WI38 (cell line): ENCODE data around the gene TIMP1.

ENCODE experiments used
- H3K4me3 ChIP-seq: 2 replicates; pipeline ENCODE4 v1.5.1; 2011; ENCODE audit warnings: low read depth, mild to moderate bottlenecking, control low read depth, low read length
- CTCF ChIP-seq: IDR thresholded peaks from 2 replicates; pipeline ENCODE4 v1.5.1; 2012; ENCODE audit warnings: low read depth, mild to moderate bottlenecking, control low read depth, low read length

TIMP1 gene

GRCh38 chrX:47629419-47630200 is 47.4 kb downstream of the TIMP1 start, which contains the start of gene CFP:
CFP (minus strand) TSS chrX:47629930; CDS start chrX:47629844, 86 bp downstream.
- no peak for TF ChIP-seq CTCF
- H3K4me3 ChIP-seq: no peak within 1 kb of the TSS

- H3K4me3 ChIP-seq: no peak overlapping the region
- TF ChIP-seq CTCF: no peak
Observed at GRCh38 chrX:47631676-47632075, 49.4 kb downstream of the TIMP1 start.

GRCh38 chrX:47632666-47633065 is 50.4 kb downstream of the TIMP1 start:
- no peak for TF ChIP-seq CTCF
- no peak overlapping the region for H3K4me3 ChIP-seq

- no peak overlapping the region for H3K4me3 ChIP-seq
- no peak for TF ChIP-seq CTCF
Observed at GRCh38 chrX:47633689-47634590, 51.7 kb downstream of the TIMP1 start.

GRCh38 chrX:47634871-47635575 is 52.8 kb downstream of the TIMP1 start:
- no peak for TF ChIP-seq CTCF
- no peak overlapping the region for H3K4me3 ChIP-seq
